AG04450 (cell line): ENCODE results near the gene MRPL16. TPM values are rescaled to one million over a fixed set of nuclear protein-coding genes. Genes with fewer than 3 reads are reported as not detected.
"Not testable (repeated sequence)": the region's sequence is repeated elsewhere in the genome, so short reads cannot be mapped to it uniquely, and the experiment has no call there.

Experiments used
- CTCF ChIA-PET: fragments of 300-600, 350-600 bp; formaldehyde crosslinking; extraction: SDS; loops from one replicate; lab custom pipeline; 2022; ENCODE audit warnings: antibody characterized with exemption, inconsistent platforms; lab: Charles Lee
- POLR2A ChIA-PET: fragments of 350-600 bp; formaldehyde crosslinking; extraction: SDS; loops from one replicate; lab custom pipeline; 2021; ENCODE audit warnings: antibody characterized with exemption, inconsistent platforms; lab: Yijun Ruan, JAX
- DNase-seq: peaks from one replicate; pipeline ENCODE4 v3.0.0-alpha.2; 2011; ENCODE audit warnings: low read depth, low spot score
- H3K27ac ChIP-seq: one replicate; pipeline ENCODE4 v1.5.1; 2012; ENCODE audit warnings: low read depth, low read length, control low read depth
- H3K27me3 ChIP-seq: one replicate; pipeline ENCODE4 v1.6.0; 2012; ENCODE audit warnings: low read length; ENCODE audit not compliant: control insufficient read depth, insufficient read depth
- H3K4me3 ChIP-seq: 2 replicates; pipeline ENCODE4 v1.5.1; 2011; ENCODE audit warnings: mild to moderate bottlenecking, low read depth, low read length, control low read depth
- H3K9me3 ChIP-seq: 2 replicates; pipeline ENCODE4 v1.5.1; 2012; ENCODE audit warnings: low read length; ENCODE audit not compliant: control insufficient read depth, insufficient read depth
- CTCF ChIP-seq: IDR thresholded peaks from 2 replicates; pipeline ENCODE4 v1.5.1; 2011; ENCODE audit warnings: low read depth, low read length, control low read depth, inconsistent platforms
- polyA plus RNA-seq: library from polyadenylated mRNA; depleted of rRNA; stranded (reverse); fragments of >200 nt; gene quantifications from 2 replicates; pipeline ENCODE4 v1.2.3, GENCODE V29; 2011

MRPL16 gene
- polyA plus RNA-seq, 1 experiment = 72.3 TPM

GRCh38 chr11:59792507-59792906 lies 18.1 kb downstream of the MRPL16 start:
- Histone ChIP-seq H3K4me3 (no peak overlapping the region), H3K27me3 (no peaks in the 10 kb centered on the region), H3K9me3 (no peaks in the 10 kb centered on the region), H3K27ac (no peak overlapping the region)
- ChIA-PET POLR2A (no interaction called here), CTCF (interaction anchor here (1.5 kb wide), 1 partner anchor 9 kb away, joined by 5 read pairs; no protein-coding TSS in a partner anchor)
- no peak for DNase-seq
- TF ChIP-seq CTCF = no peak

- Histone ChIP-seq H3K27me3 (no peaks in the 10 kb centered on the region), H3K9me3 (no peaks in the 10 kb centered on the region), H3K4me3 (no peak overlapping the region), H3K27ac (no peak overlapping the region)
- no peak for DNase-seq
- ChIA-PET CTCF (interaction anchor here (7.8 kb wide), 1 partner anchor 9 kb away, joined by 44 read pairs; no protein-coding TSS in a partner anchor), POLR2A (no interaction called here)
- no peak for TF ChIP-seq CTCF
Measured at GRCh38 chr11:59791639-59792038, 18.9 kb downstream of the MRPL16 start.

- ChIA-PET CTCF (interaction anchor here (1.3 to 7.8 kb wide), 2 partner anchors 13 to 34 kb away, joined by 7 to 44 read pairs; no protein-coding TSS in a partner anchor), POLR2A (interaction anchor here (0.6 to 1.5 kb wide), 3 partner anchors 12 to 43 kb away, joined by 3 to 8 read pairs (median 5); partner anchors contain the start of gene STX3)
- Histone ChIP-seq H3K27ac (peak overlapping the region; percentile 40), H3K9me3 (no peaks in the 10 kb centered on the region), H3K27me3 (no peaks in the 10 kb centered on the region), H3K4me3 (no peak overlapping the region)
- no peak for TF ChIP-seq CTCF
- DNase-seq = no peak
Measured at GRCh38 chr11:59787816-59788215, 22.8 kb downstream of the MRPL16 start.

- Histone ChIP-seq H3K27me3 (no peaks in the 10 kb centered on the region), H3K4me3 (no peak overlapping the region), H3K27ac (peak overlapping the region; percentile 49), H3K9me3 (no peaks in the 10 kb centered on the region)
- ChIA-PET POLR2A (interaction anchor here (0.6 to 1.5 kb wide), 4 partner anchors 11 to 214 kb away, joined by 3 to 8 read pairs (median 4); partner anchors contain the start of genes PATL1 and STX3), CTCF (interaction anchor here (0.7 to 7.8 kb wide), 4 partner anchors 10 to 34 kb away, joined by 3 to 44 read pairs (median 4); no protein-coding TSS in a partner anchor)
- no peak for TF ChIP-seq CTCF
- DNase-seq = no peak
Measured at GRCh38 chr11:59787255-59787588, 23.4 kb downstream of the MRPL16 start.

- no peak for TF ChIP-seq CTCF
- ChIA-PET POLR2A (interaction anchor here (0.7 kb wide), 1 partner anchor 1635 kb away, joined by 5 read pairs; no protein-coding TSS in a partner anchor), CTCF (interaction anchor here (1.3 to 7.8 kb wide), 2 partner anchors 12 to 15 kb away, joined by 3 to 44 read pairs; no protein-coding TSS in a partner anchor)
- no peak for DNase-seq
- Histone ChIP-seq H3K27me3 (no peaks in the 10 kb centered on the region), H3K4me3 (no peak overlapping the region), H3K27ac (no peak overlapping the region), H3K9me3 (no peaks in the 10 kb centered on the region)
Measured at GRCh38 chr11:59785818-59786217, 24.8 kb downstream of the MRPL16 start.

GRCh38 chr11:59784441-59784840 lies 26.1 kb downstream of the MRPL16 start:
- H3K4me3 ChIP-seq, H3K27ac ChIP-seq, POLR2A ChIA-PET, H3K27me3 ChIP-seq, DNase-seq, H3K9me3 ChIP-seq: not testable (repeated sequence)
- CTCF ChIA-PET = interaction anchor here (0.9 to 7.8 kb wide), 3 partner anchors 16 to 32 kb away, joined by 3 to 44 read pairs (median 3); no protein-coding TSS in a partner anchor
